GM12874 (cell line): ENCODE data around the gene ZNF319.

Experiments used
- TF ChIP-seq, protein P1 (sequence below): IDR thresholded peaks from 2 replicates; pipeline ENCODE4 v1.5.1; 2011; ENCODE audit warnings: low read depth, mild to moderate bottlenecking, control low read depth, low read length, moderate library complexity; ENCODE audit not compliant: insufficient read depth

Gene ZNF319

GRCh38 chr16:57951204-57951960 is 49.1 kb downstream of the ZNF319 start:
- TF ChIP-seq, protein P1, sequence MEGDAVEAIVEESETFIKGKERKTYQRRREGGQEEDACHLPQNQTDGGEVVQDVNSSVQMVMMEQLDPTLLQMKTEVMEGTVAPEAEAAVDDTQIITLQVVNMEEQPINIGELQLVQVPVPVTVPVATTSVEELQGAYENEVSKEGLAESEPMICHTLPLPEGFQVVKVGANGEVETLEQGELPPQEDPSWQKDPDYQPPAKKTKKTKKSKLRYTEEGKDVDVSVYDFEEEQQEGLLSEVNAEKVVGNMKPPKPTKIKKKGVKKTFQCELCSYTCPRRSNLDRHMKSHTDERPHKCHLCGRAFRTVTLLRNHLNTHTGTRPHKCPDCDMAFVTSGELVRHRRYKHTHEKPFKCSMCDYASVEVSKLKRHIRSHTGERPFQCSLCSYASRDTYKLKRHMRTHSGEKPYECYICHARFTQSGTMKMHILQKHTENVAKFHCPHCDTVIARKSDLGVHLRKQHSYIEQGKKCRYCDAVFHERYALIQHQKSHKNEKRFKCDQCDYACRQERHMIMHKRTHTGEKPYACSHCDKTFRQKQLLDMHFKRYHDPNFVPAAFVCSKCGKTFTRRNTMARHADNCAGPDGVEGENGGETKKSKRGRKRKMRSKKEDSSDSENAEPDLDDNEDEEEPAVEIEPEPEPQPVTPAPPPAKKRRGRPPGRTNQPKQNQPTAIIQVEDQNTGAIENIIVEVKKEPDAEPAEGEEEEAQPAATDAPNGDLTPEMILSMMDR = no peak

DNA sequence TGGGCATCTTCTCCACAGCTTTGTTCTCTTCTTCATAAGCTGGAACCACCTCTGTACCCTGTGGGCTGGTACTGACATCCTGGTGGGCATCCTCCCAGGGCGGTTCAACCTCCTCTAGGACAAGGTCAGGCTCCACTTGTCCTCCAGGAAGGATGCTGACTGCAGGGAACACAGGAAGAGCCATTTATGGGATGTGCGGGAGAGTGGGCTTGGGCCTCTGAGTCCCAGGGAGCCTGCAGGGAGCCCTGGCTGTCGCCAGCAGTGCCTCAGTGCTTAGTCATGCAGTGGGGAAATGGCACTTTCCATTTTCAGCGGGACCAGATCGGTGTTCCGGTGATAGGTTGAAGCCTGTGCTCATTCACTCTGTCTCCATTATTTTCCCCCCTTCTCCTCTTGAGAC is 50.1 kb downstream of the ZNF319 start:
- TF ChIP-seq, protein P1 = no peak

GRCh38 chr16:57949595-57950238 is 50.8 kb downstream of the ZNF319 start:
- TF ChIP-seq, protein P1 = no peak

DNA sequence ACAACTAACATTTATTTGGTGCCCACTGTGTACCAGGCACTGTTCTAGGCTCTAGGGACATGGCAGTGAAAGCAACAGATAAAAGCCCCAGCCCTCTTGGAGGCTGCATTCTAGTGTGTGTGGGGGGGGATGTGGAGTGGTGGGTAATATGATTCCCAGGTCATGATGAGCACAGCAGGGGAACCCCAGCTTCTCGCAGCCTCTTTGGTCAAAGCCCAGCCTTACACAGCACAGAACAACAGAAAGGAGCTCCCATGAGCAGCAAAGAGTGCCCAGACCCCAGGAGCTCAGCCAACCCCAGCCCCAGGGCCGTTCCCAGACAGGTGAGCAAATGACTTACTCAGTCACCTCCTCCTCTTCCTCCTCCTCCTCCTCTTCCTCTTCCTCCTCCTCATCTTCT is 51.5 kb downstream of the ZNF319 start:
- TF ChIP-seq, protein P1 = no peak

DNA sequence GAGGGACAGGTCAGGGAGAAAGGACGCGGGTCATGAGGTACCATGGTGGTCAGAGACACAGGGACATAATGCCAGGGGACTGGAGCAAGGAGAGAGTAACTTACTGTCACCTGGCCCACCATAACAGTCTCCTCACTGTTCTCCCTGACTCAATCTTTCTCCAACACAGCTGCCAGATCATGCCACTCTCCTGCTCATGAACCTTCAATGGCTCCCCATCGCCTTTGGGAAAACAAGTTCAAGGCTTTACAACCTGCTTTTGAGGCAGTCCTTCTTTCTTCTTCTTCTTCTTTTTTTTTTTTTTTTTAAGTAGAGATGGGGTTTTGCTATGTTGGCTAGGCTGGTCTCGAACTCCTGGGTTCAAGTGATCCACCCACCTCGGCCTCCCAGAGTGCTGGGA is 52.4 kb downstream of the ZNF319 start:
- TF ChIP-seq, protein P1 = no peak

DNA sequence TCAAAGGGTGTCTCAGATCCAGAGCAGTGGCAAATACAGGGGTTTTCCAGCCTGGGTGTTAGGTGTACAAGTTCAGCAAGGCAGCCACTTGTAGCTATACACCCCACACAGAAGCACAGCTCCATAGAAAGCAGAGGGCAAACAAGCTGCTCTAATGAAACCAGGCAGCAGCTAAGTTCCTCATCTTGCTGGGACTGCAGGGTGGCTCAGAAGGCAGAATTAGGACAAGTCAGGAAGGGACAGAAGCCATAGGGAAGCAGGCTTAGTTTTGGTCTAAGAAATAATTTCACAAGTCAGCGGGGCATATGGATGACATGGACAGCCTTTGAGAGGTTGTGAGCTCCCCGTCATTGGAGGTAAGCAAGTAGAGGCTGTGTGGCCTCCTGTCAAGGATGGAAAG is 53.2 kb downstream of the ZNF319 start:
- TF ChIP-seq, protein P1 = no peak

DNA sequence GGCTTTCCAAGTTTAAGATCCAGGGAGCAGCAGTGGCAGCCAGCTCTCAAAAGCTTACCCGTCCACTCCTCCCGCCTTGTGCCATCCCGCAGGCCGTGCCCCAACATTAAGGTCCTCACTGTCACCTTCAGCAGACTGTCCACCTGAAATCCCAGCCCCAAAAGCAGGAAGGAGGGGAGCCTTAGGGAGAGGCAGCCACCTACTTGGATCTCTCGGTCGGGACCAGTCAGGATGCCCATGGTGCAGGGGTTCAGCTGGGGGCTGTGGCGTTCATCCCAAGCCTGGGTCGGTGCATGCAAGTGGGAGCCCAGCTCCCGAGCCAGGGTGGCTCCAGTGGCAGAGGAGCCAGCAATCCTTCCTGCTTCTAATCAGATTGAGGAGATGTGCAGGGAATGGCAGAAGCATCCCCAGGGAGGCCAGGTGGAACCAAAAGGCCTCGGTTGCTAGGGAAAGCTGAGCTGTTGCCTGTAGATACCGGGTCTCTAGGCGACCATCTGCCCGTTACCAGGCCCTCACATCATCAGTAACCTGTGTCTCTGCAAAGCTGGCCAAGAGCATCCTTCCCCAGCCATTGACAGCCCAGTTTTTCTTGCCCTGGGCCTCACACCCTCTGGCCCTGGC is 54.2 kb downstream of the ZNF319 start:
- TF ChIP-seq, protein P1 = no peak
